Measurements from ENCODE around the gene TUBA3D.
"Not testable (repeated sequence)": the region's sequence is repeated elsewhere in the genome, so short reads cannot be mapped to it uniquely, and the experiment has no call there.

GRCh38 chr2:131515235-131515634 is 39.3 kb downstream of the TUBA3D start:
- TF ChIP-seq EP300 (IDR thresholded peaks at IDR 0.05) = not testable (repeated sequence)
- TF ChIP-seq, protein P1, sequence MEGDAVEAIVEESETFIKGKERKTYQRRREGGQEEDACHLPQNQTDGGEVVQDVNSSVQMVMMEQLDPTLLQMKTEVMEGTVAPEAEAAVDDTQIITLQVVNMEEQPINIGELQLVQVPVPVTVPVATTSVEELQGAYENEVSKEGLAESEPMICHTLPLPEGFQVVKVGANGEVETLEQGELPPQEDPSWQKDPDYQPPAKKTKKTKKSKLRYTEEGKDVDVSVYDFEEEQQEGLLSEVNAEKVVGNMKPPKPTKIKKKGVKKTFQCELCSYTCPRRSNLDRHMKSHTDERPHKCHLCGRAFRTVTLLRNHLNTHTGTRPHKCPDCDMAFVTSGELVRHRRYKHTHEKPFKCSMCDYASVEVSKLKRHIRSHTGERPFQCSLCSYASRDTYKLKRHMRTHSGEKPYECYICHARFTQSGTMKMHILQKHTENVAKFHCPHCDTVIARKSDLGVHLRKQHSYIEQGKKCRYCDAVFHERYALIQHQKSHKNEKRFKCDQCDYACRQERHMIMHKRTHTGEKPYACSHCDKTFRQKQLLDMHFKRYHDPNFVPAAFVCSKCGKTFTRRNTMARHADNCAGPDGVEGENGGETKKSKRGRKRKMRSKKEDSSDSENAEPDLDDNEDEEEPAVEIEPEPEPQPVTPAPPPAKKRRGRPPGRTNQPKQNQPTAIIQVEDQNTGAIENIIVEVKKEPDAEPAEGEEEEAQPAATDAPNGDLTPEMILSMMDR (IDR thresholded peaks at IDR 0.05) = not testable (repeated sequence)
